GM20000 (cell line): ENCODE data around the gene MRPL53.

Experiments used
- DNase-seq: peaks from one replicate; pipeline ENCODE4 v3.0.0; 2012; ENCODE audit warnings: low spot score
- TF ChIP-seq, protein P1 (sequence below): IDR thresholded peaks from 2 replicates; pipeline ENCODE4 v1.5.1; 2012; ENCODE audit warnings: mild to moderate bottlenecking, control low read depth; ENCODE audit errors: extremely low read depth, missing control alignments

MRPL53 gene

DNA sequence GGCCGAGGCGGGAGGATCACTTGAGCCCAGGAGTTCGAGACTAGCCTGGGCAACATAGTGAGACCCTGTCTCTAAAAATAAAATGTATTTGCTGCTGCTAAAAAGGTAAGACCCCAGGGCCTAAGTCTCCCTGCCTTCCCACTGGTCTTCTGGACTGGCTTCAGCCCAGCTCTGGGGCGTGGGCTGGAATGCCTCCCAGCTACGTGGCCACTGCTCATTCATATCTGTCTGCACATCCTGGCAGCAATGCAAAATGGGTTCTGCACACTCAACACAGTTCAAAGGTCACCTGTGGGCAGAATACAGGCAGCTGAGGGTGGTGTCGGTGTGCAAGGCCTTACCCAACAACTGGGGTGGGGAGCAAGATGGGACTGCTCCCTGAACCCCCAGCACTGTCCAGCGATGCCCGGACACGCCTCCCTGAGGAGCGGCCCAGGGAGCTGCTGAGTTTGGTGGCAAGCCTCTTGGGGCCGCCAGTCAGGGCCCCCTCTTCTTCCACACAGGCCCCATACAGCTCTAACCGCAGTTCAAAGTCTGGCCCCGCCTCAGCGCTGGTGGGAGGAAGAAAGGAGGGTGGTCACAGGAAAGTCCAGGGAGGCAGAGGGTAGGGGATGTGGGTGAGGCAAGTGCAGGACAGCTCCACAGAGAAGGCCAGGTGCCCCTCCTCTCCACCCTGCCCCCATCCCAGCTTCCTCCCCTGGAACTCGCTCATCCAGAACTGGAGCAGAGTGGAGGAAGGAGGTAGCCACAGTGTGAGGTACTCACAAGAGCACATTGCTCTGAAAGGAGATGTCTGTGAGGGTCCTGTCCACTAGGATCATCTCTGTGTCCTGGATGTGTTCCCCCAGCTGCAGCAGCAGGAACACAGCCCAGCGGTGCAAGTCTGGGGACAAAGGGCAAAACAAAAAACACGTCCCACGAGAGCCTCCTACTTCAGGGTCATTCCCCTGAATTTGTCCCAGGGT lies 42.7 kb downstream of the MRPL53 start:
- no peak for DNase-seq
- TF ChIP-seq, protein P1, sequence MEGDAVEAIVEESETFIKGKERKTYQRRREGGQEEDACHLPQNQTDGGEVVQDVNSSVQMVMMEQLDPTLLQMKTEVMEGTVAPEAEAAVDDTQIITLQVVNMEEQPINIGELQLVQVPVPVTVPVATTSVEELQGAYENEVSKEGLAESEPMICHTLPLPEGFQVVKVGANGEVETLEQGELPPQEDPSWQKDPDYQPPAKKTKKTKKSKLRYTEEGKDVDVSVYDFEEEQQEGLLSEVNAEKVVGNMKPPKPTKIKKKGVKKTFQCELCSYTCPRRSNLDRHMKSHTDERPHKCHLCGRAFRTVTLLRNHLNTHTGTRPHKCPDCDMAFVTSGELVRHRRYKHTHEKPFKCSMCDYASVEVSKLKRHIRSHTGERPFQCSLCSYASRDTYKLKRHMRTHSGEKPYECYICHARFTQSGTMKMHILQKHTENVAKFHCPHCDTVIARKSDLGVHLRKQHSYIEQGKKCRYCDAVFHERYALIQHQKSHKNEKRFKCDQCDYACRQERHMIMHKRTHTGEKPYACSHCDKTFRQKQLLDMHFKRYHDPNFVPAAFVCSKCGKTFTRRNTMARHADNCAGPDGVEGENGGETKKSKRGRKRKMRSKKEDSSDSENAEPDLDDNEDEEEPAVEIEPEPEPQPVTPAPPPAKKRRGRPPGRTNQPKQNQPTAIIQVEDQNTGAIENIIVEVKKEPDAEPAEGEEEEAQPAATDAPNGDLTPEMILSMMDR = no peak

DNA sequence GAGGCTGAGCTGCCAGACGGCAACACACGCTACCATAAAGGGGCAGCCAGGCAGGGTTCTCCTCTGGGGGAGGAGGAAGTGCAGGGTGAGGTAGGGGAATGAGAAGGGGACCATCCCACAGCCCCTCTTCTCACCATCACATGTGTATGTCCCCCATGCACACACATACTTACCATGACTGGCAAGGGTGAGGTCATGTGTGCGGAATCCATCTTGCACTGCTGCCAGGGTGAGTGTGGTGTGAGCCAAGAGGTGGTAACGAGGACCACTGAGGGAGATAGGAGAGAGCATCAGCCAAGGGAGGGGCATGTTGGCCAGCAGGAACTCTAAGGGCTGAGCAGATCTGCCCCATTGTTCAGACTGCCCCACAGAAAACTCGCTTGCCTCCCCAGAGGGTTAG lies 43.8 kb downstream of the MRPL53 start:
- DNase-seq = no peak
- TF ChIP-seq, protein P1 = no peak

DNA sequence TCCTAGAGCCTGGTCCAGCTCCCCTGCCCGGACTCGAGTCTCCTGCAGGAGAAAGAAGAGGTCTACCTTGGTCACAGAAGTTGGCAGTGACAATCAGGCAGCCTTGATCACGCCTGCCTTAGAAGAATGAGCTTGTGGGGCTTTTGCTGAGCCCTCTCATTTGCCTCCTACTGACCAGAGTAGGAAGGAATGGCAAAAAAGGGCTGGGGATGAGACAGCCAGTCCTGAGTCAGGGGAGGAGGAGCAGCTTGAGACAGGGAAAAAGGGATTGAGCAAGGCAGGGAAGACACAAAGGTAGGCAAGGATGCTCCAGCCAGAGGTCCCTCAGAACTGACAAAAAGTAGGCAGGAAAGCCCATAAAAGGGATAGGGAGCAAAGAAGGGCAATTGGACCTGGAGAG lies 44.9 kb downstream of the MRPL53 start:
- TF ChIP-seq, protein P1 = no peak
- DNase-seq = no peak

DNA sequence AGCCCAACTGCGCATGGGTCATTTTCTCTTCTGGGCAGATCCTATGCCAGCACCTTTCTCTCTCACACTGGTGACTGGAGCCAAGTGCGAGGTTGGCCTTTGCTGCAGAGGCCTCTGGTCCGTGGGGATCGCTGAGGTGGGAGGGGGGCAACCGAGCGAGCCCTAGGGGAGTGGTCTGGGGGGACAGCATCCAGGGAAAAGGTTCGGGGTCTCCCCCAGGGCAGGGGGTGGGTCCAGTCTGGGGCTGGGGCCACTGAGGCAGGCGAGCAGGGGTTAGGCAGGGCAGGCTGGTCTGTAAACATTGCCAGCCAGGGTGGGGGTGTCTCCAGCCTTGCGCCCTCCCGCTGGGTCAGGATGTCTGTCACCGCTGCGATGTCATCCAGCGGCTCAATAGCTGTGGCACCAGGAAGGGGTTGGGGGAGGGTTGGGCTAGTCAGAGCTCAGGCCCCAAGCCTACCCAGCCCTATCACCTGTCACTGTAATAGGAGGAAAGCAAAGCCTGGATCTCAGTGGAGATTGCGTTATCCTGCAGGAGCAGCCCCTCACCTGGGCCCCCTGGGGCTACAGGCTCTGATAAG lies 46.2 kb downstream of the MRPL53 start:
- no peak for DNase-seq

DNA sequence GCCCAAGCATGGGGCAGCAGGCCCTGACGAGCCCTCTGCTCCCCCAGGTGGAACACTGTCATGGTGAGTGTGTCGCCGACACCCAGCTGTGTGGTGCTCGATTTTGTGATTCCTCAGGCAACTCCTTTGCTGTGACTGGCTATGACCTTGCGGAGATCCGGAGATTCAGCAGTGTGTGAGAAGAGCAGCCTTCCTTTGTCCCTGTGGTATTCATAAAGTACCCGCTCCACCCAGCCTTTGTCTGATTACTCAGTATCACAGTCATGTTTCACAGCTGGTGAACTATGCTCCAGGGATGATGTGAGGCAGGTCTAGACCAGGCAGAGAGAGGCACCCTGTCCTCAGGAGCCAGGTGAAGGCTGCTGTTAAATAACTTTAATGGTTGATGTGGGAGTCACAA lies 47.0 kb downstream of the MRPL53 start:
- TF ChIP-seq, protein P1 = no peak
- DNase-seq = no peak

More for the DNA sequence above, 46.2 kb downstream of the MRPL53 start:
- TF ChIP-seq, protein P1 = no peak

DNA sequence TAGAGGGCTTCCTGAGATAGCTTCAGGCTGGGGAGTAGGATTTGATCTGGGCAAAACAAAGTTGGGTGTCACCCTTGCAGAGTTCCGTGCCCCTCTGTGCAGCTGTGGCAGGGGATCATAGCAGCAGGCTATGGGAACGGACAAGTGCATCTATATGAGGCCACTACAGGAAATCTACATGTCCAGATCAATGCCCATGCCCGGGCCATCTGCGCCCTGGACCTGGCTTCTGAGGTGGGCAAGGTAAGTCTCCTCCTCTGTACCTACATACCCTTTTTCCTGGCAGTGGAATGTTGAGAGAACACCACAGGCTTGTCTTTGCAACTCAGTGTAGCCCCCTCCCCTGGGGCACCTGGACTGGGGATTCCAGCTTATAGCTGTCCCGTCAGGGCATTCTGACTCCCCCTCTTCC lies 47.5 kb downstream of the MRPL53 start:
- DNase-seq = no peak
- TF ChIP-seq, protein P1 = no peak
